HepG2 (cell line): ENCODE data around the gene SALL2. TPM values are rescaled to one million over a fixed set of nuclear protein-coding genes. Genes with fewer than 3 reads are reported as not detected.

Source experiments
- ESRRA ChIP-seq: sonication (generic); formaldehyde crosslinking; IDR thresholded peaks from 2 replicates; pipeline ENCODE4 v1.5.1; 2020; ENCODE audit warnings: mild to moderate bottlenecking, low read depth, missing genetic modification reagents
- MATR3 ChIP-seq: sonication (generic); formaldehyde crosslinking; IDR thresholded peaks from 2 replicates; pipeline ENCODE4 v1.4.0; 2020; ENCODE audit warnings: missing genetic modification reagents
- MIXL1 ChIP-seq: IDR thresholded peaks from 2 replicates; pipeline ENCODE4 v1.6.1; 2016
- MTF1 ChIP-seq: sonication (generic); formaldehyde crosslinking; IDR thresholded peaks from 2 replicates; pipeline ENCODE4 v1.5.0; 2020; ENCODE audit warnings: missing genetic modification reagents
- NFKBIZ ChIP-seq: IDR thresholded peaks from 2 replicates; pipeline ENCODE4 v1.6.1; 2018; ENCODE audit warnings: missing genetic modification reagents, missing compliant biosample characterization
- NR2F2 ChIP-seq: IDR thresholded peaks from 2 replicates; pipeline ENCODE4 v1.6.1; 2012; ENCODE audit warnings: low read depth, inconsistent platforms, borderline replicate concordance
- RBFOX2 ChIP-seq: fragments of 200-400 bp; formaldehyde crosslinking; IDR thresholded peaks from 2 replicates; pipeline ENCODE4 v1.6.1; 2017; ENCODE audit warnings: low read depth, mild to moderate bottlenecking, low read length
- RXRA ChIP-seq: sonication (generic); formaldehyde crosslinking; IDR thresholded peaks from 2 replicates; pipeline ENCODE4 v1.5.1; 2020; ENCODE audit warnings: missing genetic modification reagents
- RXRB ChIP-seq: IDR thresholded peaks from 2 replicates; pipeline ENCODE4 v1.6.1; 2016; ENCODE audit warnings: borderline replicate concordance, missing genetic modification reagents, missing compliant biosample characterization
- SIN3A ChIP-seq: IDR thresholded peaks from 2 replicates; pipeline ENCODE4 v1.6.1; 2011; ENCODE audit warnings: low read depth, mild to moderate bottlenecking, control low read depth, low read length, borderline replicate concordance
- TAF15 ChIP-seq: fragments of 200-400 bp; formaldehyde crosslinking; IDR thresholded peaks from one replicate; pipeline ENCODE4 v1.6.1; 2018; ENCODE audit warnings: mild to moderate bottlenecking, low read depth, low read length; ENCODE audit not compliant: poor library complexity, severe bottlenecking
- TCF7 ChIP-seq: sonication (generic); IDR thresholded peaks from 2 replicates; pipeline ENCODE4 v1.6.1; 2016; ENCODE audit warnings: antibody characterized with exemption, low read depth
- U2AF1 ChIP-seq: fragments of 200-400 bp; formaldehyde crosslinking; optimal IDR thresholded peaks from 2 replicates; pipeline ENCODE3; 2017; ENCODE audit warnings: mild to moderate bottlenecking, low read depth, low read length
- ZBTB3 ChIP-seq: sonication (generic); formaldehyde crosslinking; IDR thresholded peaks from 2 replicates; pipeline ENCODE4 v1.4.0; 2020; ENCODE audit warnings: low read depth, mild to moderate bottlenecking, moderate library complexity, missing genetic modification reagents, borderline replicate concordance
- ZMYM4 ChIP-seq: sonication (generic); formaldehyde crosslinking; IDR thresholded peaks from 2 replicates; pipeline ENCODE4 v1.8.1; 2023; ENCODE audit warnings: mild to moderate bottlenecking, missing genetic modification reagents
- ZNF615 ChIP-seq: sonication (generic); formaldehyde crosslinking; IDR thresholded peaks from 2 replicates; pipeline ENCODE4 v1.5.0; 2020; ENCODE audit warnings: mild to moderate bottlenecking, missing genetic modification reagents, borderline replicate concordance
- ZNF619 ChIP-seq: sonication (generic); formaldehyde crosslinking; IDR thresholded peaks from 2 replicates; pipeline ENCODE4 v1.4.0; 2020; ENCODE audit warnings: mild to moderate bottlenecking, missing genetic modification reagents
- ZNF720 ChIP-seq: sonication (generic); formaldehyde crosslinking; IDR thresholded peaks from 2 replicates; pipeline ENCODE4 v1.4.0; 2020; ENCODE audit warnings: missing genetic modification reagents
- ZNF75D ChIP-seq: sonication (generic); formaldehyde crosslinking; IDR thresholded peaks from 2 replicates; pipeline ENCODE4 v1.8.1; 2023; ENCODE audit warnings: missing genetic modification reagents, mild to moderate bottlenecking, borderline replicate concordance
- ZNF766 ChIP-seq: sonication (generic); formaldehyde crosslinking; IDR thresholded peaks from 2 replicates; pipeline ENCODE4 v1.5.0; 2020; ENCODE audit warnings: missing genetic modification reagents, borderline replicate concordance
- polyA plus RNA-seq, 8 experiments: library from polyadenylated mRNA; depleted of rRNA in 3 of 8; stranded (reverse) in 7 of 8; unstranded in 1 of 8; fragments of >200 nt; fragmentation: Illumina TruSeq in 4 of 8; extraction: Trizol in 4 of 8; gene quantifications; 2 replicates each; pipeline versions ENCODE4 v1.2.1 to v1.2.3, GENCODE V29; 2011 to 2016; ENCODE audit warnings: low read depth in 4 of 8, missing spikeins in 1 of 8, mixed read lengths in 1 of 8; ENCODE audit not compliant: insufficient read depth in 1 of 8
- total RNA-seq, 5 experiments: library from RNA; depleted of rRNA; stranded (reverse); fragments of >200 nt; fragmentation: Illumina TruSeq; extraction: Trizol; gene quantifications; 2 replicates each; pipeline ENCODE4 v1.2.3, GENCODE V29; 2016; ENCODE audit warnings: low read depth in 1 of 5
- TF ChIP-seq, protein P1 (sequence below): IDR thresholded peaks from 2 replicates; pipeline ENCODE4 v1.6.1; 2016; ENCODE audit warnings: missing compliant biosample characterization, missing genetic modification reagents, borderline replicate concordance
- TF ChIP-seq, protein P2 (sequence below): IDR thresholded peaks from 2 replicates; pipeline ENCODE4 v1.6.1; 2016
- TF ChIP-seq, protein P3 (sequence below): sonication (generic); formaldehyde crosslinking; IDR thresholded peaks from 2 replicates; pipeline ENCODE4 v1.4.0; 2020; ENCODE audit warnings: mild to moderate bottlenecking, missing genetic modification reagents
- TF ChIP-seq, protein P4 (sequence below): sonication (generic); formaldehyde crosslinking; IDR thresholded peaks from 2 replicates; pipeline ENCODE4 v1.5.0; 2020; ENCODE audit warnings: missing genetic modification reagents
- TF ChIP-seq, protein P5 (sequence below): sonication (generic); formaldehyde crosslinking; IDR thresholded peaks from 2 replicates; pipeline ENCODE4 v1.4.0; 2020; ENCODE audit warnings: missing genetic modification reagents

SALL2 gene
- total and polyA plus RNA-seq, 2 of the 13 experiments (the other 11 are each of a cell fraction or from before 2014, with no cell fraction given) = 4.9 to 5.8 TPM

DNA sequence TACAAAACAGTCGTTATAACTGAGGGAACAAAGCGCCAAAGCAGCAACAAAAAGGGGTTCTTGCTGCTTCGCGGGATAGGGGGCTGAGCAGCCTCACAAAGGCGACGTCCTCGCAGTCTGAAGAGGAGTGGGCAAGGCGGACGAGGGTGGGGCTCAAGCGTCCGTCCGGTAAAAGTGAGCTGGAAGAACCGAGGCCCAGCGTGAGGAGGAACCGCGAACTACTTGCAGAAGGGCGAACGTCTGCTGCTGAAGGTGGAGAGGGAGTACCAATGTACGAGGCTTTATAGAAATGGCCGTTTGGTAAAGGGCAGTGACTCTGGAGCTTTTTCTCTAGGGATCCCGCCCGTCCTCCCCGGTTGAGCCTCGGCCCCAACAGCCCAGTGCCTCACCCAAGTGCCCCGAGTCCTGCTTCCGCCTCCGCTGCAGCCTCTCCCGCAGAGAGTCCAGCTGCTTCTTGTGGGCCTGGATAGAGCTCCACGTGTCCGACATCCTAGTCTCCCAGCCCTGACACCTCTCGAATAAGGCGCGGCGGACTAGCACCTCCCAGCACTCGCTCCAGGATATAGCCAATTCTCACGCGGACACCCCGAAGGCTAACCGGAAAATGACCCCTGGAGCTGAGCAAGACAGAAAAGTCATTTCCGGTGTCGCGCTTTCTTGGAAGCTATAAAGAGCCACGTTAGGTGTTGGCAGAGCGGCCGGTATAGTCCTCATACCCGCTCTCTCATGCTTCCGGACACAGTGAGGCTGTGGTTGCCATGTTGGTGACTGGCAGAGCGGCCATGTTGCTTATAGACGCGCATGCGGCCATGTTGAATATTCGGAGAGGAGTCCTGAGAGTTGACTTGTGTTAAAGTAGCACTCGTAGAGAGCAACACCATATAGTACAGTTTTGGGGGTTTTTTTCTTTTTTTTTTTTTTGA lies 15.2 kb downstream of the SALL2 start, which contains the start of gene METTL3 (continued):
- TF ChIP-seq TAF15 (peak; percentile 38), MATR3 (no peak), RXRB (CRISPR knock-in tag) (peak; percentile 85), ZNF766 (CRISPR knock-in tag) (no peak; the same call in 1 of the 2 replicates), ZNF615 (CRISPR knock-in tag) (no peak), MIXL1 (CRISPR knock-in tag) (peak; percentile 97; the same call in 1 of the 2 replicates), SIN3A (peak; percentile 99), MTF1 (CRISPR knock-in tag) (no peak), U2AF1 (peak; percentile 3), ZBTB3 (CRISPR knock-in tag) (no peak), TCF7 (no peak), RXRA (CRISPR knock-in tag) (peak; percentile 90), ZMYM4 (CRISPR knock-in tag) (peak; percentile 96), ZNF619 (CRISPR knock-in tag) (peak; percentile 45; the same call in 1 of the 2 replicates), ZNF75D (0 out of 2 replicates have a peak, but pooled peaks have one; percentile 4), NFKBIZ (CRISPR knock-in tag) (peak; percentile 89), RBFOX2 (peak; percentile 70), ESRRA (no peak; the same call in 1 of the 2 replicates), ZNF720 (CRISPR knock-in tag) (0 out of 2 replicates have a peak, but pooled peaks have one; percentile 89), NR2F2 (peak; percentile 35; the same call in 1 of the 2 replicates)
- TF ChIP-seq, protein P1, sequence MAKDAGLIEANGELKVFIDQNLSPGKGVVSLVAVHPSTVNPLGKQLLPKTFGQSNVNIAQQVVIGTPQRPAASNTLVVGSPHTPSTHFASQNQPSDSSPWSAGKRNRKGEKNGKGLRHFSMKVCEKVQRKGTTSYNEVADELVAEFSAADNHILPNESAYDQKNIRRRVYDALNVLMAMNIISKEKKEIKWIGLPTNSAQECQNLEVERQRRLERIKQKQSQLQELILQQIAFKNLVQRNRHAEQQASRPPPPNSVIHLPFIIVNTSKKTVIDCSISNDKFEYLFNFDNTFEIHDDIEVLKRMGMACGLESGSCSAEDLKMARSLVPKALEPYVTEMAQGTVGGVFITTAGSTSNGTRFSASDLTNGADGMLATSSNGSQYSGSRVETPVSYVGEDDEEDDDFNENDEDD = peak; percentile 97
- TF ChIP-seq, protein P2, sequence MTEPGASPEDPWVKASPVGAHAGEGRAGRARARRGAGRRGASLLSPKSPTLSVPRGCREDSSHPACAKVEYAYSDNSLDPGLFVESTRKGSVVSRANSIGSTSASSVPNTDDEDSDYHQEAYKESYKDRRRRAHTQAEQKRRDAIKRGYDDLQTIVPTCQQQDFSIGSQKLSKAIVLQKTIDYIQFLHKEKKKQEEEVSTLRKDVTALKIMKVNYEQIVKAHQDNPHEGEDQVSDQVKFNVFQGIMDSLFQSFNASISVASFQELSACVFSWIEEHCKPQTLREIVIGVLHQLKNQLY (CRISPR knock-in tag) = peak; percentile 51; the same call in 1 of the 2 replicates
- TF ChIP-seq, protein P3, sequence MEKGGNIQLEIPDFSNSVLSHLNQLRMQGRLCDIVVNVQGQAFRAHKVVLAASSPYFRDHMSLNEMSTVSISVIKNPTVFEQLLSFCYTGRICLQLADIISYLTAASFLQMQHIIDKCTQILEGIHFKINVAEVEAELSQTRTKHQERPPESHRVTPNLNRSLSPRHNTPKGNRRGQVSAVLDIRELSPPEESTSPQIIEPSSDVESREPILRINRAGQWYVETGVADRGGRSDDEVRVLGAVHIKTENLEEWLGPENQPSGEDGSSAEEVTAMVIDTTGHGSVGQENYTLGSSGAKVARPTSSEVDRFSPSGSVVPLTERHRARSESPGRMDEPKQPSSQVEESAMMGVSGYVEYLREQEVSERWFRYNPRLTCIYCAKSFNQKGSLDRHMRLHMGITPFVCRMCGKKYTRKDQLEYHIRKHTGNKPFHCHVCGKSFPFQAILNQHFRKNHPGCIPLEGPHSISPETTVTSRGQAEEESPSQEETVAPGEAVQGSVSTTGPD (CRISPR knock-in tag) = peak; percentile 78; the same call in 1 of the 2 replicates
- TF ChIP-seq, protein P4, sequence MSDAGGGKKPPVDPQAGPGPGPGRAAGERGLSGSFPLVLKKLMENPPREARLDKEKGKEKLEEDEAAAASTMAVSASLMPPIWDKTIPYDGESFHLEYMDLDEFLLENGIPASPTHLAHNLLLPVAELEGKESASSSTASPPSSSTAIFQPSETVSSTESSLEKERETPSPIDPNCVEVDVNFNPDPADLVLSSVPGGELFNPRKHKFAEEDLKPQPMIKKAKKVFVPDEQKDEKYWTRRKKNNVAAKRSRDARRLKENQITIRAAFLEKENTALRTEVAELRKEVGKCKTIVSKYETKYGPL (CRISPR knock-in tag) = no peak
- TF ChIP-seq, protein P5, sequence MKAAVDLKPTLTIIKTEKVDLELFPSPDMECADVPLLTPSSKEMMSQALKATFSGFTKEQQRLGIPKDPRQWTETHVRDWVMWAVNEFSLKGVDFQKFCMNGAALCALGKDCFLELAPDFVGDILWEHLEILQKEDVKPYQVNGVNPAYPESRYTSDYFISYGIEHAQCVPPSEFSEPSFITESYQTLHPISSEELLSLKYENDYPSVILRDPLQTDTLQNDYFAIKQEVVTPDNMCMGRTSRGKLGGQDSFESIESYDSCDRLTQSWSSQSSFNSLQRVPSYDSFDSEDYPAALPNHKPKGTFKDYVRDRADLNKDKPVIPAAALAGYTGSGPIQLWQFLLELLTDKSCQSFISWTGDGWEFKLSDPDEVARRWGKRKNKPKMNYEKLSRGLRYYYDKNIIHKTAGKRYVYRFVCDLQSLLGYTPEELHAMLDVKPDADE (CRISPR knock-in tag) = no peak
